Duodenal mucosa (tissue), 2 donors: ENCODE data around the gene WDR87.

Experiments used
- H3K27ac ChIP-seq: one replicate; pipeline ENCODE4 v1.7.0; 2013; ENCODE audit warnings: low read depth, low read length
- H3K27me3 ChIP-seq, 2 donors: one replicate each; pipeline ENCODE4 v1.7.0; 2013; ENCODE audit warnings: low read length in 2 of 2, control low read depth in 1 of 2; ENCODE audit not compliant: insufficient read depth in 2 of 2, control insufficient read depth in 1 of 2
- H3K36me3 ChIP-seq, 2 donors: one replicate each; pipeline ENCODE4 v1.7.0; 2013; ENCODE audit warnings: low read length in 2 of 2, control low read depth in 1 of 2; ENCODE audit not compliant: insufficient read depth in 2 of 2, control insufficient read depth in 1 of 2
- H3K4me1 ChIP-seq, 2 donors: one replicate each; pipeline ENCODE4 v1.7.0; 2013; ENCODE audit warnings: low read length in 2 of 2, control low read depth in 1 of 2; ENCODE audit not compliant: insufficient read depth in 2 of 2, control insufficient read depth in 1 of 2
- H3K4me3 ChIP-seq, 2 donors: one replicate each; pipeline ENCODE4 v1.7.0; 2013; ENCODE audit warnings: low read length in 2 of 2, low read depth in 1 of 2
- H3K9ac ChIP-seq, 2 donors: one replicate each; pipeline ENCODE4 v1.7.0; 2013; ENCODE audit warnings: low read length in 2 of 2, low read depth in 1 of 2
- H3K9me3 ChIP-seq, 2 donors: one replicate each; pipeline ENCODE4 v1.7.0; 2013; ENCODE audit warnings: low read length in 2 of 2, control low read depth in 1 of 2; ENCODE audit not compliant: control insufficient read depth in 1 of 2

Gene WDR87

DNA sequence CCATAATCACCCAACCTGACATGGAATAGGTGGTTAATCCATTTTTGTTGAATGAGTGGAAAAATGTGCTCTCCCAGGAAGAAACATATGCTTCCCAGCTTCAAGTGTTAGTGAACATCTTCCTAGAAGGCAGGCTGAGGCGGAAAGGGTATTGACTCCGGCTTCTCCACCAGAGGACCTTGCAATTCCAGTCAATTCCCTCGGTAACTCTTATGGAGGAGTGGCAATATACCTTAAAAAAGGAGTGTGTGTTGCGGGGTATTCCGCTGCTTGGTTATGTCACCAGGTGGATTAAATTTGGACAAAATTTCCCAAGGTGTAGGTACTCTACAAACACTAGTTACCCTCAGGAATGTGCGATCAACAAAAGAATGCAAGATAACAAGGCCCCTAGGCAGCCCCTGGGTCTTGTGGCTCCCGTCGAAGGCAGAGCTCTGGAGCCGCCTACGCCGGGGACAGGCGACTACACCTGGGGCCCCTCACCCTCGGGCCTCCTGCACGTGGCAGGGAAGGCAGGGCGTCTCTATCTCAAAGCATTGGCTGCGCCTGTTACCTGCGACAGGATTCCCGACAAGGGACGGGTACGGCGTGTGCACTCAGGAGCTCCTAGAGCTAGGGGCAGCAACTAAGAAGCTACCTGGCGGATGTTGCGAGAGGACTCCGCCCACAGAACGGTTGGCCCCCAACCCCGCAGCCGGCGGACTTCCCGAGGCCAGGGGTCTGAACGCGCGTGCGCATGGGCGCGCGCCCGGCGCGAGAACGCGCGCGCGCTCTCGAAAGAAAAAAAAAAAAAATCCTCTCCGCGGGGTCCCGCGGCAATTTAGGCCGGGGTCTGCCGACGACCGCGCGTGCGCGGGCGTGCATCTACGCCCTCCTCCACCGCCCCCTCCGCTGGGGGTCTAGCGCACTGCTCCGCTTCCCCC lies at the start of gene WDR87:
Gene WDR87, minus strand, starts transcription at position 649 of the 923 bp plus-strand sequence. CDS start 8,355 bp downstream, outside the sequence.
- H3K9ac ChIP-seq = peak within 1 kb of the TSS; percentile 75 to 79
- H3K4me1 ChIP-seq = peaks cover 13 to 15% of the 10 kb centered on the region in 2 donors
- no peaks in the 10 kb centered on the region for H3K36me3 ChIP-seq
- no peak within 1 kb of the TSS for H3K27ac ChIP-seq
- H3K4me3 ChIP-seq = peak within 1 kb of the TSS; percentile 83 to 97
- no peaks in the 10 kb centered on the region for H3K27me3 ChIP-seq
- H3K9me3 ChIP-seq = no peaks in the 10 kb centered on the region

DNA sequence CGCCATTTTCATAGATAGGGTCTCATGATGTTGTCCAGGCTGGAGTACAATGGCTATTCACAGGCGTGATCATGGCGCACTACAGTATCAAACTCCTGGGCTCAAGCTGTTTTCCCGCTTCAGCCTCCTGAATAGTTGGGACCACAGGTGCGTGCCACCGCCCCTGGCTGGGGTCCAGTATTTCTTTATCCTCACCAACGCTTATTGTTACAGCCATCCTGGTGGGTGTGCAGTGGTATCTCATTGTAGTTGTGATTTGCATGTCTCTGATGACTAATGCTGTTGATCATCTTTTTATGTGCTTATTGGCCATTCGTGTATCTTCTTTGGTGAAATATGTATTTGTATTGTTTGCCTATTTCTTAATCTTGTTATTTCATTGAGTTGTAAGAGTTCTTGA lies 49.6 kb upstream of the WDR87 start:
- peaks cover 16 to 27% of the 10 kb centered on the region in 2 donors for H3K4me1 ChIP-seq
- no peaks in the 10 kb centered on the region for H3K36me3 ChIP-seq
- no peak overlapping the region for H3K4me3 ChIP-seq
- no peak overlapping the region for H3K9ac ChIP-seq
- H3K27me3 ChIP-seq = no peaks in the 10 kb centered on the region
- no peaks in the 10 kb centered on the region for H3K9me3 ChIP-seq
- no peak overlapping the region for H3K27ac ChIP-seq

DNA sequence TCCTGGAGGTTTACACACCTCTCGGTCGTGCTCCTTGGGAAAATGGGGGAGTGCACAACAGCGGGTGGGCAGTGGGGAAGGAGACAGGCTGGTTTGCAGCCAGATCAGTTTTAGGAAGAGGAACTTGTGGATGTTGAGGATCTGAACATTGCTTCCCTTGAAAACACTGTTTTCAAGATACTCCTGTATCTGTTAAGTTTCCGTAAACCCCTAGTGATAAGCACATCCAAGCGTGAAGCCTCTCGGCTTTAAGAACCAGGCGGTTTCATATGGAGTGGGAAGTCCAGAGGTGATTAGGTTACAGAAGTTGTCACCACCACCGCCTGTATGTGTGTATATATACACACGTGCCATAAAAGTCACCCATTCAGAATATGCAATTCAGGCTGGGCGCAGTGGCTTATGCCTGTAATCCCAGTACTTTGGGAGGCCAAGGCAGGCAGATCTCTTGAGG lies 48.1 kb upstream of the WDR87 start:
- Histone ChIP-seq H3K36me3 (no peaks in the 10 kb centered on the region), H3K27me3 (no peaks in the 10 kb centered on the region), H3K27ac (no peak overlapping the region), H3K4me1 (peaks cover 13 to 29% of the 10 kb centered on the region in 2 donors), H3K4me3 (no peak overlapping the region), H3K9me3 (no peaks in the 10 kb centered on the region), H3K9ac (no peak overlapping the region)

DNA sequence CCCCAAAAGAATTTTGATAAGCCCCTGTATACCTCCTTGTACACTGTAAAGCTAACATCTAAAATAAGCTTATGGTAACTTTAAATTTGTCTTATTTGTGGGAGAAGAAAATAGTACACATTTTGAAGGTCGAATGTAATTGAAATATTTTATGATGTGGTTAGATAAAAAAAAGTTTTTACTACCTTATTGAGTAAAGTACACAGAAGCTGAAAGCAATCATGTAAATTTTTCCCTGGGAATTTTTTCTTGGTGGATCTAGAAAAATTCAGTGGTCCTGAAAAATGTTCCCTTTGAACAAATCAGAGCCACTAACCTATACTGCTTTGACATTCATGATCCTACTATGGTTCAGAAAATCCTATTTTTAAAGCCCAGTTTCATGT lies 47.5 kb upstream of the WDR87 start:
- Histone ChIP-seq H3K36me3 (peaks cover 0 to 3% of the 10 kb centered on the region in 2 donors), H3K27ac (no peak overlapping the region), H3K9ac (no peak overlapping the region), H3K9me3 (no peaks in the 10 kb centered on the region), H3K4me1 (peaks cover 13 to 25% of the 10 kb centered on the region in 2 donors), H3K4me3 (no peak overlapping the region), H3K27me3 (no peaks in the 10 kb centered on the region)

DNA sequence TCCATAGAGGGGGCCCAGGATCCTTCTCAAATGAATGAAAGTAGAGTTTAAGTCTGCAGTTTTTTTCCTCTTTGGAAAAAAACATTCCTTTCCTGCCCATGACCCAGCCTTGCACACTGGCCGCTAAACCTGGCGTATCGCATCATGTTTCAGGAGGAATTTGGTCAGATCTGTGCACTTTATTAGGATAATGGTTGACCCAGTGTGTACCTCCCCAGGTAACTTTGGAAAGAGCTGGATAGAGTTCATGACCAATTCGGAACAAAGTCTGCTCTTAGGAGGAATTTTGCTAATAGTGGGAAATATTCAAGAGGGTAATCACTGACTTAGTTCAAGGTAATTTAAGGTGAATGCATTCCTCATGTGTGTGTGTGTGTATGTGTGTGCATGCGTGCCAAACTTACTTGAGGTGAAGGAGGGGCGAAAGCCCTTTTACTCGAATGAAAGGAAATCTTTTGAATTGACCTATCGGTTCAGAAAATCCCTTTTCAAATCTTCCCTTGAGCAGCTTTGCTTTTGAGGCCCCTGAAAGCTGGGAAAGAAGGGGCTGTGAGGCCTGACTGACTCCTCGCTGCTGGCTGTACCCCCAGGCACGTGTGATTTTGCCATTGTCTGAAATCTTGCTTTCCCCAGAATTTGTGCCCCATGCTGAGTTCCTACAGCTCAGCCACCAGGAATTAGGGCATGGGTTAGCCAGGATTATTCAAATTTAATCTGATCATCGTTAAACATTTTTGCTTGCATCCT lies 47.0 kb upstream of the WDR87 start:
- H3K4me3 ChIP-seq = no peak overlapping the region
- H3K9me3 ChIP-seq = no peaks in the 10 kb centered on the region
- H3K9ac ChIP-seq = no peak overlapping the region
- no peaks in the 10 kb centered on the region for H3K27me3 ChIP-seq
- H3K4me1 ChIP-seq = peaks cover 13 to 25% of the 10 kb centered on the region in 2 donors
- no peak overlapping the region for H3K27ac ChIP-seq
- peaks cover 0 to 3% of the 10 kb centered on the region in 2 donors for H3K36me3 ChIP-seq

DNA sequence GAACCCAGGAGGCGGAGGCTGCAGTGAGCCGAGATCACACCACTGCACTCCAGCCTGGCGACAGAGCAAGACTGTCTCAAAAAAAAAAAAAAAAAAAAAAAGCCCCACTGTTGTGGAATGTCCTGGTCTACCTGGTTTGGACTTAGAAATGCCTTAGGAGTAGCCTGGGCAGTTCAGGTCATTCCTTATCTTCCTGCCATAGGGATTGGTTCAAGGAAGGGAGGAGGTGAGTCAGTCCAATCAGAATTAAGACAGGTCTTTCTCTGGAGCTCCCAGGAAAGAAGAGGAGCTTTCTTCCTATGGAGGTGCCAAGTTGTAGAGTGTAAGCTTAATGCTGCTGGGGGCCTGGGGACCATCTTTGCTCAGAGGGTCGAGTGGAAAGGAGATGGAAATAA lies 45.4 kb upstream of the WDR87 start:
- Histone ChIP-seq H3K27ac (no peak overlapping the region), H3K9me3 (no peaks in the 10 kb centered on the region), H3K4me3 (no peak overlapping the region), H3K36me3 (peaks cover 0 to 3% of the 10 kb centered on the region in 2 donors), H3K9ac (no peak overlapping the region), H3K27me3 (no peaks in the 10 kb centered on the region), H3K4me1 (peaks cover 13 to 25% of the 10 kb centered on the region in 2 donors)

DNA sequence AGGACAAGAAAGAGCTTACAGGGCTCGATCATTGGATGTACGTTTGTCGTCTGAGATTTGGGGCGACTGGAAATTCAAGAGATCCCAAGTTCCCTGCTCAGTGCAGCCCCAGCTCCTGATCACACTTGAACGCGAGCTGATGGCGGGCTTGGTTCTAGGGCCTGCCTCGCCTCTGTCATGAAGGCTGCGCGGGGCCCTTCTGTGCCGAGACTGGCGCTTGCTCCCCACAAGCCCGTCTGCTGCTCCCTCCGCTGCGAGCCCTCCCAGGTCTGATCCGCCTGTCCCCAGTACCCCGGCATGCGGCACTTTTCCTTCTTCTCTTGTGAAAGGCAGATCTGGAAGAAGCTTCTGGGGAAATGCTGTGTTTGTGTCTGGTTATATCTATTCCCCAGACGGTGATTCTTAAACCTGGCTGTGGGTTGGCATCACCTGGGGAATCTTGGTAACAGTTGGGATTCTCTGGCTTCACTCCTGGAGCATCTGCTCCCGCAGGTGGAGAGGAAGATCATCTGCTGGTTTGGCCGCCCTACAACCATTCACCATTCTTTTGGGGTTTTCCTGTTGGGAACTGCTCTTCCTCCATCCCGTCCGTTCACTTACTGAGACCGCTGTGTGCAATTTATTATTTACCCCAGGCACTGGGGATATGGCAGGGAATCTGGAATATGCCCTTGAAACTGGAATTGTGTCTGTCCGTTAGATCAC lies 44.2 kb upstream of the WDR87 start:
- Histone ChIP-seq H3K9ac (no peak overlapping the region), H3K27ac (no peak overlapping the region), H3K4me3 (no peak overlapping the region), H3K4me1 (peaks cover 11 to 25% of the 10 kb centered on the region in 2 donors), H3K36me3 (peaks cover 0 to 3% of the 10 kb centered on the region in 2 donors), H3K27me3 (no peaks in the 10 kb centered on the region), H3K9me3 (no peaks in the 10 kb centered on the region)

DNA sequence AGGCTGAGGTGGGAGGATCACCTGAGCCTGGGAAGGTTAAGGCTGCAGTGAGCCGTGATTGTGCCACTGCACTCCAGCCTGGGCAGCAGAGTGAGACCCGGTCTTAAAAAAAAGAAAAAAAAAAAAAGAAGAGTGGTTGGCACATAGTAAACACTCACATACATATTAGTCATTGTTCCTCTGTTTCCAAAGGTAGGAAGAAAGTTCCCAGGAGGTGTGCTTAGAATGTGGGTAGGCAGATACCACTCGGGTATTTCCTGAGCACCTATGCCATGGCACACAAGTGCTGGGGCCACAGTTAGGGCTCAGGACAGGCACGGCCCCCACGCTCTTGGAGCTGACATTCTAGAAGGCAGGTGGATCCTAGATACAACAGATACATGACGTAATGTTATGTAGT lies 42.0 kb upstream of the WDR87 start:
- H3K9ac ChIP-seq = no peak overlapping the region

DNA sequence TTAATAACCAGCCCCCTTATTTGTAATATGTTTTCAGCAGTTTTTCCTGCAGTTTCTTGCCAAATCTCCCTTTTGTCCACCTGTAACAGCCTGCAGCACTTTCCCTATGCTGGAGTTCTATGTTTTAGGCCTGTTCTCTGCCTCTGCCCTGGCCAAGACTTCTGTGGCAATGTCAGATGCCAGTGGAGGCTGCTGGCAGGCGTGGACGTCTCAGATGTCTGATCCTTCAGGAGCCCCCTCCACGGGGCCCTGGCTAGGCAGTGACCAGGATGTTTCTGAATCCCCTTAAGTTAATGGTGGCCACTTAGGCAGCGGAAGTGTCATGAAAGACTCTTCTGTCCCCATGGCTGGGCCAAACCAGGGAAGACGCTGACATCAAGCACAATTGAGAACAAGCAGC lies 41.4 kb upstream of the WDR87 start:
- Histone ChIP-seq H3K9ac (no peak overlapping the region), H3K4me1 (peaks cover 16 to 17% of the 10 kb centered on the region in 2 donors), H3K4me3 (no peak overlapping the region), H3K27me3 (no peaks in the 10 kb centered on the region), H3K36me3 (peaks cover 0 to 3% of the 10 kb centered on the region in 2 donors), H3K27ac (no peak overlapping the region), H3K9me3 (no peaks in the 10 kb centered on the region)

More for the DNA sequence above, 42.0 kb upstream of the WDR87 start:
- Histone ChIP-seq H3K9me3 (no peaks in the 10 kb centered on the region), H3K4me3 (no peak overlapping the region), H3K27me3 (no peaks in the 10 kb centered on the region), H3K36me3 (peaks cover 0 to 3% of the 10 kb centered on the region in 2 donors), H3K27ac (no peak overlapping the region), H3K4me1 (peaks cover 15 to 20% of the 10 kb centered on the region in 2 donors)
